ENCODE measurements around the gene SNAP25.

GRCh38 chr20:10178091-10178490 lies 40.5 kb upstream of the SNAP25 start:
- TF ChIP-seq, protein P1, sequence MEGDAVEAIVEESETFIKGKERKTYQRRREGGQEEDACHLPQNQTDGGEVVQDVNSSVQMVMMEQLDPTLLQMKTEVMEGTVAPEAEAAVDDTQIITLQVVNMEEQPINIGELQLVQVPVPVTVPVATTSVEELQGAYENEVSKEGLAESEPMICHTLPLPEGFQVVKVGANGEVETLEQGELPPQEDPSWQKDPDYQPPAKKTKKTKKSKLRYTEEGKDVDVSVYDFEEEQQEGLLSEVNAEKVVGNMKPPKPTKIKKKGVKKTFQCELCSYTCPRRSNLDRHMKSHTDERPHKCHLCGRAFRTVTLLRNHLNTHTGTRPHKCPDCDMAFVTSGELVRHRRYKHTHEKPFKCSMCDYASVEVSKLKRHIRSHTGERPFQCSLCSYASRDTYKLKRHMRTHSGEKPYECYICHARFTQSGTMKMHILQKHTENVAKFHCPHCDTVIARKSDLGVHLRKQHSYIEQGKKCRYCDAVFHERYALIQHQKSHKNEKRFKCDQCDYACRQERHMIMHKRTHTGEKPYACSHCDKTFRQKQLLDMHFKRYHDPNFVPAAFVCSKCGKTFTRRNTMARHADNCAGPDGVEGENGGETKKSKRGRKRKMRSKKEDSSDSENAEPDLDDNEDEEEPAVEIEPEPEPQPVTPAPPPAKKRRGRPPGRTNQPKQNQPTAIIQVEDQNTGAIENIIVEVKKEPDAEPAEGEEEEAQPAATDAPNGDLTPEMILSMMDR (IDR thresholded peaks at IDR 0.05) = no peak
- TF ChIP-seq EP300 (IDR thresholded peaks at IDR 0.05) = no peak
